DND-41 (cell line): ENCODE data around the gene SETBP1.

Experiments used
- EZH2 ChIP-seq: IDR thresholded peaks from 3 replicates; pipeline ENCODE4 v1.6.1; 2012; ENCODE audit warnings: borderline replicate concordance, low read depth, mild to moderate bottlenecking, moderate library complexity, low read length, inconsistent platforms; ENCODE audit not compliant: severe bottlenecking
- TF ChIP-seq, protein P1 (sequence below): IDR thresholded peaks from 2 replicates; pipeline ENCODE4 v1.5.1; 2012; ENCODE audit warnings: borderline replicate concordance, low read length, moderate library complexity, mild to moderate bottlenecking; ENCODE audit not compliant: poor library complexity, severe bottlenecking; ENCODE audit errors: extremely low read depth

GRCh38 chr18:44897411-44897810, 216.7 kb downstream of the SETBP1 start:
- TF ChIP-seq, protein P1, sequence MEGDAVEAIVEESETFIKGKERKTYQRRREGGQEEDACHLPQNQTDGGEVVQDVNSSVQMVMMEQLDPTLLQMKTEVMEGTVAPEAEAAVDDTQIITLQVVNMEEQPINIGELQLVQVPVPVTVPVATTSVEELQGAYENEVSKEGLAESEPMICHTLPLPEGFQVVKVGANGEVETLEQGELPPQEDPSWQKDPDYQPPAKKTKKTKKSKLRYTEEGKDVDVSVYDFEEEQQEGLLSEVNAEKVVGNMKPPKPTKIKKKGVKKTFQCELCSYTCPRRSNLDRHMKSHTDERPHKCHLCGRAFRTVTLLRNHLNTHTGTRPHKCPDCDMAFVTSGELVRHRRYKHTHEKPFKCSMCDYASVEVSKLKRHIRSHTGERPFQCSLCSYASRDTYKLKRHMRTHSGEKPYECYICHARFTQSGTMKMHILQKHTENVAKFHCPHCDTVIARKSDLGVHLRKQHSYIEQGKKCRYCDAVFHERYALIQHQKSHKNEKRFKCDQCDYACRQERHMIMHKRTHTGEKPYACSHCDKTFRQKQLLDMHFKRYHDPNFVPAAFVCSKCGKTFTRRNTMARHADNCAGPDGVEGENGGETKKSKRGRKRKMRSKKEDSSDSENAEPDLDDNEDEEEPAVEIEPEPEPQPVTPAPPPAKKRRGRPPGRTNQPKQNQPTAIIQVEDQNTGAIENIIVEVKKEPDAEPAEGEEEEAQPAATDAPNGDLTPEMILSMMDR, result no peak
- TF ChIP-seq EZH2, result no peak
